K562 (cell line): ENCODE results near the gene PNPO.

Source experiments
- ATF3 ChIP-seq, 2 experiments: fragments of 450-650 bp in 1 of 2; sonication (generic) in 1 of 2; formaldehyde crosslinking in 1 of 2; IDR thresholded peaks in 1 of 2; conservative IDR thresholded peaks in 1 of 2; 2 replicates each; pipeline versions ENCODE4 v1.6.1 to v1.8.1; 2016 to 2023; ENCODE audit warnings: mild to moderate bottlenecking in 2 of 2, moderate library complexity in 2 of 2, inconsistent platforms in 1 of 2, missing genetic modification reagents in 1 of 2
- CTCF ChIP-seq, 3 experiments: IDR thresholded peaks in 2 of 3; conservative IDR thresholded peaks in 1 of 3; 2 replicates each; pipeline ENCODE4 v1.5.1; 2011 to 2012; ENCODE audit warnings: low read length in 3 of 3, mild to moderate bottlenecking in 3 of 3, control low read depth in 2 of 3, improper control_type of control experiment in 1 of 3, inconsistent platforms in 1 of 3, low read depth in 1 of 3, mixed read lengths in 1 of 3, moderate library complexity in 1 of 3; ENCODE audit not compliant: insufficient read depth in 2 of 3
- DACH1 ChIP-seq: fragments of 450-650 bp; IDR thresholded peaks from 2 replicates; pipeline ENCODE4 v1.6.1; 2018; ENCODE audit not compliant: partially characterized antibody
- SIN3B ChIP-seq: fragments of 450-650 bp; IDR thresholded peaks from 2 replicates; pipeline ENCODE4 v1.6.1; 2017; ENCODE audit warnings: low read depth, mild to moderate bottlenecking, moderate library complexity

GRCh38 chr17:47906443-47906842, 34.9 kb upstream of the PNPO start:
- no peak for TF ChIP-seq DACH1
- no peak for TF ChIP-seq CTCF (IDR thresholded peaks at IDR 0.05 in 2 of 3, conservative IDR thresholded peaks at IDR 0.05 in 1 of 3; ENCODE audit: insufficient read depth in 2 of 3, low read depth in 1 of 3, low read length in 3 of 3)
- no peak for TF ChIP-seq SIN3B
- no peak for TF ChIP-seq ATF3 (IDR thresholded peaks at IDR 0.05)
- TF ChIP-seq ATF3 (CRISPR knock-in tag; conservative IDR thresholded peaks at IDR 0.05): no peak
